SIG-M5 (cell line): Measurements from ENCODE around the gene TRIP4.
"Not testable (repeated sequence)": the region's sequence is repeated elsewhere in the genome, so short reads cannot be mapped to it uniquely, and the experiment has no call there.

ENCODE experiments used
- DNase-seq: peaks from one replicate; lab custom pipeline; 2025; lab: John Stamatoyannopoulos, UW

TRIP4 gene

GRCh38 chr15:64381000-64381751 is 6.5 kb upstream of the TRIP4 start, which contains the start of gene PCLAF:
PCLAF (minus strand) TSS chr15:64381441; CDS start chr15:64381371, 70 bp downstream.
- peak; percentile 72 for DNase-seq

DNA sequence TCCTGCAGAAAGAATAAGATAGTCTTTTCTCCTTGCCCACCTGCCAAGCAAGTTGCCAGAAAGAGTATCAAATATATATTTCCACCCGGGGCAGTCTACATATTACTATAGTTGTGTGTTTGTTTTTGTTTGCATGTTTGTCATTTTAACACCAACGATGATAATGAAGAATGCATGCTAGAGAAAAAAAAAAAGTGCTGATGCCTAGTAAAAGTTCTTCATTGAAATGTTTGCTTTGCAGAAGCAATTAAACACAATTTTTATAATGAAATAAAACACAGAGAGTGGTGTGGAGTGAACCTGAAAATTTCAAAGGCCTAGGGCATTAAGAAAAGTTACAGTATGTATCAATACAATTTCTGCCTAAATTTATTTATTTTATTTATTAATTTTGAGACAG is 3.9 kb upstream of the TRIP4 start:
- DNase-seq, result no peak

DNA sequence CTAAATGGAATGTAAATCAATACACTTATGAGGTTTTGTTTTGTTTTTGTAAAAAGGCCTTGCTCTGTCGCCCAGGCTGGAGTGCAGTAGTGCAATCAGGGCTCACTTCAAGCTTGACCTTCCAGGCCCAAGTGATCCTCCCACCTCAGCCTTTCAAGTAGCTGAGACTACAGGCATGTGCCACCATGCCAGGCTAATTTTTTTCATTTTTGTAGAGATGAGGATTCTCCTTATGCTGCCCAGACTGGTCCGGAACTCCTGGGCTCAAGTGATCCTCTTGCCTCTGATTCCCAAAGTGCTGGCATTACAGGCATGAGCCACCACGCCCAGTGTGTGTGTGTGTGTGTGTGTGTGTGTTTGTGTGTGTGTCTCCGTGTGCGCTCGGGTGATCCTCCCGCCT is 1.3 kb upstream of the TRIP4 start:
- no peak for DNase-seq

DNA sequence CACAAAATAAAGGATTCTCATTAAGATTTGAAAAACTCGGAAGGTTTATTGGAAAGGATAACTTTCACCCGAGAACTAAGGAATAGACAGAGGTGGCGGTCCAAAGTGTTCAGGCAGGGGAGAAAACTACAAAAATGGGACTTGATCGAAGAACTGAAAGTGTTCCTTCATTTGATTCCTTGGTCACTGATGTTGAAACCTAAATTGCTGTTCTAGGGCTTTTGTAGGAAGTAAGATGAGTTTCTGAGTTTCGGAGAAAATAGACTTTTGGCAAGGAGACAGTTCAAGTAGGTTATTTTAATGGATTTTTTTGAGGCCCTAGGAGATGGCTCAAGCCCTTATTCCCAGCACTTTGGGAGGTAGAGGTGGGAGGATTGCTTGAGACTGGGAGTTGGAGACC is 1.4 kb downstream of the TRIP4 start:
- DNase-seq, result no peak

- not testable (repeated sequence) for DNase-seq
Observed at GRCh38 chr15:64392471-64392870, 4.8 kb downstream of the TRIP4 start.

DNA sequence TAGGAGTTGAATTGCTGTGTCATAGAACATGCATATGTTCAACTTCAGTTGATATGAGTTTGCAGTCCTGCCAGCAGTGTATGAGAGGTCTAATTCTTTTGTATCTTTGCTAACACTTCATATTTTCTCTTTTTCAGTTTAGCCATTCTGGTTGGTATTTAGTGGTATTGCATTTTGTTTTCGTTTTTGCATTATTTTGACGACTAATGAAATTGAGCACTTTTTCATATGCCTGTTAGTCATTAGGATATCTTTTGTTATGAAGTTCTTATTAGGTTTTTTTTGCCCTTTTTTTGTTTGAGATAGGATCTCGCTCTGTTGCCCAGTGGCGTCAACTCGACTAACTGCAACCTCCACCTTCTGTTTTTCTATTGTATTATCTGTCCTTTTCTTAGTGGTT is 9.2 kb downstream of the TRIP4 start:
- DNase-seq, result no peak

DNA sequence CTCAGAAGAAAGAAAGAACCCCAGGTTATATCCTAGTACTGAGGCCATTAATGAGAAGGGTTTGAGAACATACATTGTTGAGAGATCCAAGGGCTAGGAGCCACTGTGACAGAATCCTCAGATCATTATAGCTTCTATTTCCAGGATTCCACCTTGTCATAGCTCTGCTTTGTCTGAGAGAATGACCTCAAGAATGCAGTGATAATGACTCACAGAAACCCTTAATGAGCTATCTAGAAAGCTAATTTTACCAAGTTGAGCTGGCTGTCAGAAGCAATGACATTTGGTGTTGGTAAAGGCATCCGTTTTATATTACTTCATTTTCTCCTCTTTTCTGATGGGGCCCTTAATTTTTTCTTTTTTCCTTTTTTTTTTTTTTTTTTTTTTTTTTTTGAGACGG is 10.9 kb downstream of the TRIP4 start:
- DNase-seq, result no peak

- DNase-seq, result no peak
Observed at GRCh38 chr15:64400583-64400982, 12.9 kb downstream of the TRIP4 start.

DNA sequence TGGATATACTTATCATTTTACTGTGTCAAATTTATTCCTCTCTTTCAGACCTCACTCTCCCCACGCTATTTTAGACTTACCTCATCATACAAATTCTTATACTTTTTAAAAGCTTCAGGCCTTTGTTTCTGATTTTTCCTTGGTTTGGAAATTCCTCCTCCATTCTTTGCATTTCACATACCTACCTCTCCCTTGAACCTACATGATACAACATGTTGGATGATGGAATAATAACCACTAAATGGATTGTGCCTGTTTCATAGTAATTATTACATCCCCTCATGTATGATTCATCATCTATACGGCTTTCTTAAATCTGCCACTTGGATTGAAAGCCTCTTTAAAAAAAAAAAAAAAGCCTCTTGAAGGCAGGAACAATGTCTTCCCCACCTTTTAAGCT is 24.6 kb downstream of the TRIP4 start:
- DNase-seq, result no peak

DNA sequence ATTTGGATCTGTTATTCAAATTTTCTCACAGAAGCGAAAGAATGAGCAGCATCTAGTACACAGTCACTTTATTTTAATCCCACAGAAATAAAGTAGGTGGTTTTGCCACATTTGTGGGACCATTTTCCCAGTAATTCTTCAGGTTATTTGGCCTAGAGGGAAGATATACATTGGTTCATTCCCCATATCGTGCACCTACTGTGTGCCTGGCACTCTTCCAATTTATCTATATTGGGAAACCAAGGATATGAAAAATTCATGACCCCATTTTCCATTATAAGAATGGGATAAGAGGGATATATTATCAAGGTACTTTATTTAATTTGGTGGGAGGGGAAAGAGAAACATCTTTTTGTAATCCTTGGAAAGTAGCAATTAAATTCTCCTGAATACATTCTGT is 35.1 kb downstream of the TRIP4 start:
- DNase-seq, result no peak

GRCh38 chr15:64423970-64424369 is 36.3 kb downstream of the TRIP4 start:
- DNase-seq, result no peak

DNA sequence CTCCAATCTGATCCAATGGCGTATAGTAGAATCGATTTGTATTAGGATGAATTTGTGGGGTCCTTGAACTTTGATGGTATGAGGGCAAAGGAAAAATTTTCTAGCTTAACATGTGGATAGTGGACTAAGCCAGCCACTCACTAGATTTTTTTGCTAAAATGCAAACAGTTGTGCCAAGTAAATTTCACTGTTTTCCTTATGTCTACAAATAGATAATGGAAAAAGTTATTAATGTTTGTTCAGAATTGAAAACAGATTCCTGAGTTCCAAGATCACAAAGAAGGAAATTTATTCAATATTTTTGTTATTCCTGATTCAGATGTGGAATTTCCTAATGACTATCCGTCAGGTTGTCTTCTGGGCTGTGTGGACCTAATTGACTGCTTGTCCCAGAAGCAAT is 37.6 kb downstream of the TRIP4 start:
- DNase-seq, result no peak

DNA sequence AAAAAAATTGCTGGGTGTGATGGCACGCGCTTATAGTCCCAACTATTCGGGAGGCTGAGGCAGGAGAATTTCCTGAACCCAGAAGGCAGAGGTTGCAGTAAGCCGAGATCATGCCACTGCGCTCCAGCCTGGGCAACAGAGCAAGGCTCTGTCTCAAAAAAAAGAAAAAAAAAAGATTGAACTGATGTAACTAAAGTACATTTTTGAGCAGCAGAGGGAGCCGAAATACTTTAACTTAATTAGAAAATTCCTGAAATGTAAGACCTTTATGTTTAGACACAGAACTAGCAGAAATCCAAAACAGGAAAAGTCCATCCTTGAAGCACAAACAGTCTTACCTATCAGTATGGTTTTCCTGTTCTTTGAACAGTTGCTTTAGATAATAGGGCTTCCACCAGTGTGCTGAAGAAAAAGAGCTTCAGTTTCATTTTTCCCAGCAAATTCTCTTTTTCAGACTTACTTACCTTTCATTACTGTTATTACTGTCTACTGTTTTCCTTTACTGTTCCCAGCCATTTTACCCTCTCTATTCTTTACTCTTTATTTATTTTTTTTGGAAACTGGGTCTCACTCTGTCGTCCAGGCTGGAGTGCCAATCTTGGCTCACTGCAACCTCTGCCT is 39.3 kb downstream of the TRIP4 start:
- no peak for DNase-seq

- no peak for DNase-seq
Observed at GRCh38 chr15:64429448-64429847, 41.8 kb downstream of the TRIP4 start.

DNA sequence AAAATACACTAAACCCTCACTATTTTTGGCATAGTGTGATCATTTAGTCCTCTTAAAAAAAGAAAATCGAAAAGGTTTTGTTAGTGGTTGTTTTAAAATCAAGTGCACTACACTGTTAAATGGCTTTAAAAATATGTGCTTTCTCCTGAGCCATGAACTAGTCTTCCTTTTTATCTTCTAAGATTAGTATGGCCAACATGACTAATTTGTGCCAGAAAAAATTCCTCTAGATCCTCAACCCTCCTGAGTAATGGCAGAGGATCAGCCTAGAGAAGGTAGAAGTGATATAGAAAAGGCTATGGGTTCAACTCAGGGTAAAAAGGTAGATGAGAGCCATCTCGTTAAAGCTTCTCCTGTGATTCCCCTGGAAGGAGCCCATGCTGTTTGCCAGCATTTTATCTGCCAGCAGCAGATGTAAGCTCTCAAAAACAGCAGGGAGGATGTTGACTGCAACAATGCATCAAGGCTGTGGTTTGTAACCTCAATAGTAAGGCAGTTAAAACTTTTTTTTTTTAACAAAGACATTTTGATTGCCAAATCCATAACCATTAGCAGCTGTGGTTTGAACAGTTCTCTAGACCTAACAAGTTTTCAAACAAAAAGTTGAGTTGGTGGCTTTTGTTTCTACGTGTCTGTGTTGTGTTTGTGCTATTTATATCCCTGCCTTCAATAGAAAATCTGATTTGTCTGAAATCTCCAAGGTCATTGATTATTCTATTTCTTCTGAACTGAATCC is 42.5 kb downstream of the TRIP4 start:
- peak; percentile 78 for DNase-seq

GRCh38 chr15:64437982-64438381 is 50.3 kb downstream of the TRIP4 start:
- DNase-seq, result no peak

DNA sequence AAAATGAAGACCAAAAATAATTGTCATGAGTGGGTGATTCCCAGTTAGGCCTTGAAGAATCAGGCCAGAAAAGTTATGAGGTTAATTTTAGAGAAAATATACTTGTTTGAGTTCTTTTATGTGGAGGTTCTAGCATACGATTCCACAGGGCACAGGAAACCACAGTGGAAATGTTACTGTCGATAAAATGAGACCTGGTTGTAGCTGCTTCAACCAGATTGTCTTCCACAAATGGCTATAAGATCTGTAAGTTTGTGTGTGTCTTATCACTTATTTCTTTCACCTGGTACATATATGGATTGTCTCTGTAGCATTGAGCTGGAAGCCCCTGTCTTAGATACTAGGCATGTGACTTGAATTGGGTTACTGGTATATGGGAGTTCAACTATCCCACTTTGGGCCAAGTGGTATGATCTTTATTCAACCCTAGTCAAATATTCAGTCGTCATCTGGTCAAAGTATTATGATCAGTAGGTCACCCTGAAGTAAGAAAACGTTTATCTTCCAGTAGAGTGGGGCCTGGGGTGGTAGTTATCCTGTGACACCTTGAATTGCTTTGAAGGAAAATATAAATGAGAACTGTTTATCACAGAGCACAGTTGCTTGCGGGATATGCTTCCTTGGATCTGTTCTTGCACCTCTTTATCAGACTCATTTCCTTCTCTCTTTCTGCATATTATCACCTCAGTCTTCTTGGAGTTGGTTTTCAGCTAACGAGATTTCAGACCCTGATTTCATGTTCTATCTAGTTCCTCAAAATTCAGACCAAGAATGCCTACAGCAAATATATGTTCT is 51.2 kb downstream of the TRIP4 start:
- DNase-seq, result no peak

GRCh38 chr15:64441852-64442251 is 54.2 kb downstream of the TRIP4 start:
- no peak for DNase-seq

GRCh38 chr15:64443016-64443415 is 55.4 kb downstream of the TRIP4 start:
- DNase-seq, result no peak

- no peak for DNase-seq
Observed at GRCh38 chr15:64443747-64444621, 56.3 kb downstream of the TRIP4 start.

GRCh38 chr15:64444836-64445235 is 57.2 kb downstream of the TRIP4 start:
- DNase-seq, result no peak
